ENCODE data around the gene COL25A1.

Gene COL25A1

DNA sequence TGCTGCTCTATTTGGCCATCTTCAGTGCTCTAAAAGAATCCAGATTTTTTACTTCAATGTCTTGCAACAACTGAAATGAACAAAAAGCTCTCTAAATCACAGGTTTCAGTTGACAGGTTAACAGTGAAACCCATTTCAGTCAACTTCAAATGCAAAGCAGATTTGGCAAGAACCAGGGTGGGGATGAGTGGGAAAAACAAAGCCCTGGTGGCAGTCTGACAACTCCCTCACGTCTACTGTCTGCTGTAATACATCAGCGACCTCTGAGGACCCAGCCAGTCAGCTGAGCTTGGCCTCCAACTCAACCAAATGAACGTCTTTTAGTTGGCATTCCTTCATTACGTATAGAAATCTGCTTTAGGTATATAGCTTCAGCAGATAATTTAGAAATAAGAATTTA, 95.8 kb downstream of the COL25A1 start:
- no peak overlapping the region for H3K27ac ChIP-seq
- TF ChIP-seq ZFX (IDR thresholded peaks at IDR 0.05), result no peak
- TF ChIP-seq, protein P1, sequence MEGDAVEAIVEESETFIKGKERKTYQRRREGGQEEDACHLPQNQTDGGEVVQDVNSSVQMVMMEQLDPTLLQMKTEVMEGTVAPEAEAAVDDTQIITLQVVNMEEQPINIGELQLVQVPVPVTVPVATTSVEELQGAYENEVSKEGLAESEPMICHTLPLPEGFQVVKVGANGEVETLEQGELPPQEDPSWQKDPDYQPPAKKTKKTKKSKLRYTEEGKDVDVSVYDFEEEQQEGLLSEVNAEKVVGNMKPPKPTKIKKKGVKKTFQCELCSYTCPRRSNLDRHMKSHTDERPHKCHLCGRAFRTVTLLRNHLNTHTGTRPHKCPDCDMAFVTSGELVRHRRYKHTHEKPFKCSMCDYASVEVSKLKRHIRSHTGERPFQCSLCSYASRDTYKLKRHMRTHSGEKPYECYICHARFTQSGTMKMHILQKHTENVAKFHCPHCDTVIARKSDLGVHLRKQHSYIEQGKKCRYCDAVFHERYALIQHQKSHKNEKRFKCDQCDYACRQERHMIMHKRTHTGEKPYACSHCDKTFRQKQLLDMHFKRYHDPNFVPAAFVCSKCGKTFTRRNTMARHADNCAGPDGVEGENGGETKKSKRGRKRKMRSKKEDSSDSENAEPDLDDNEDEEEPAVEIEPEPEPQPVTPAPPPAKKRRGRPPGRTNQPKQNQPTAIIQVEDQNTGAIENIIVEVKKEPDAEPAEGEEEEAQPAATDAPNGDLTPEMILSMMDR (conservative IDR thresholded peaks at IDR 0.05), result no peak

DNA sequence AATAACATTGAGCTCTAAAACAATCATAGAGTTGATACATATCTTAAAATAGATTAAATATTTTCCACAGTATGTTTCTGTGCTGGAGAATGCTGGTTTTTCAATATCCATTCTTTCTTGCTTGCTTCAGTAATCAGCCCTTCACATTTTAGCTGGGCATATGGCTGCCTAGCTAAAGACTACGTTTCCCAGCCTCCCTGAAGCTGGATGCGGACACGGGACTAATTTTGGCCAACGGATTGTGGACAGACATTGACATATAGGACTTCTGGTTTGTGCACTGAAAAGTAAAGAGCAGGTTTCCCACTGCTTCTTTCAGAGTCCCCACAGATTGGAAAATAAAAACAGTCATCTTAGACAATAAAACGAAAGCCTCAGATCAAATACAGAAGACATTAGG, 97.3 kb downstream of the COL25A1 start:
- TF ChIP-seq, protein P1 (conservative IDR thresholded peaks at IDR 0.05), result no peak
- no peak for TF ChIP-seq ZFX (IDR thresholded peaks at IDR 0.05)
- no peak overlapping the region for H3K27ac ChIP-seq

DNA sequence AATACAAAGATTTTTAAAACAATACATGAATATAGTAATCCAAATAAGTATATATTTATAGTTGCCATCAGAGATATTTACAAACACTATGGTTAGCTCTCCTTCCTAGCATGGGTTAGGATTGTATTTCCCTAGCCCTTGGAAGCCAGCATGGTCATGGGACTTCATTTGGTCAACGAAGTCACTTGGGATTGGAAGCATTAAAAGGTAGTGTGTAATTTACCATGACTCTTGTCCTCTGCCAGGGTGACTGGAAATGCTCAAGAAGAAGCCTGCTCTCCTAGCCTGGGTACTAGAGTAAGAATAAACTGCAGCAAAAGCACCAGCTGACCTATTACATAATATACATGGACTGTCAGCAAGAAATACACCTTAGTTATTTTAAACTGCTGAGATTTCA, 102.9 kb downstream of the COL25A1 start:
- TF ChIP-seq ZFX (IDR thresholded peaks at IDR 0.05), result no peak
- TF ChIP-seq, protein P1 (conservative IDR thresholded peaks at IDR 0.05), result no peak
- no peak overlapping the region for H3K27ac ChIP-seq

DNA sequence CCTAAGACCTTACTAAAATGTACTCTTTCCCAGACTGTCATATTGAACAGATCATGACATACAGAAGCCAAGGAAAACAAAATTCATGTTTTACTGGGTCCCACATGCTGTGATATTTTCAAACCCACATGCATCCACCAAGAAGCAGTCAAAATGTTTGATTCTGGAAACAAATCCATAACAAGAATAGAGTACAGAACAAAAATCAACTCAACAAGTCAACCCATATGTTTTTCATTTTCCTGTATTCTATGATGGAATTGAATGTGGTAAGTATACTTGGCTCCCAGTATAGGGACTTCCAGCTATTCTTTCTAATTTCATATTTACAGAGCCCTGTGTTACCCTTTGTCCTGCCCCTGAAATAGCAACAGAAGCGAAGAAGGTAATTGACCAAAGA, 106.8 kb downstream of the COL25A1 start:
- H3K27ac ChIP-seq, result no peak overlapping the region
- TF ChIP-seq, protein P1 (conservative IDR thresholded peaks at IDR 0.05), result no peak
- TF ChIP-seq ZFX (IDR thresholded peaks at IDR 0.05), result no peak

GRCh38 chr4:109191216-109191615, 111.2 kb downstream of the COL25A1 start:
- TF ChIP-seq, protein P1 (conservative IDR thresholded peaks at IDR 0.05), result no peak
- no peak for TF ChIP-seq ZFX (IDR thresholded peaks at IDR 0.05)
- H3K27ac ChIP-seq, result no peak overlapping the region

GRCh38 chr4:109186458-109186945, 116.0 kb downstream of the COL25A1 start:
- TF ChIP-seq ZFX (IDR thresholded peaks at IDR 0.05), result no peak
- TF ChIP-seq, protein P1 (conservative IDR thresholded peaks at IDR 0.05), result no peak
- H3K27ac ChIP-seq, result no peak overlapping the region

DNA sequence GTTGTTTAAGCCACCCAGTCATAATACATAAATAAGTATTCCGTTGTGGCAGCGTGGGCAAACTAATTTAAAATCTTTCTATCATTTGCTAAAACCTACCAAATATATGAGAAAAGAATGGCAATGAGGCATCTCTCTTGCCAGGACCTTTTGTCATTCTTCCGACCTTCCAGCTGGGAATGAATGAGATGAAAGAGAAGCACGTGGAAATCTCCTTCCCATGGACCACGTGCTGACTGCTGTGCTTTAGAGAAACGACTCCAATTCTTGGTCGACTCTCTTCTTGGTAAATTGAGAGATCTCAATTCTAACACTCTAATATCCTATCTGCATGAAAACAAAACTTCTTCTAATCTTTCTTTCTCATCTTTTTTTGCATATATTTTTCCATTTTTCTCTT, 116.5 kb downstream of the COL25A1 start:
- no peak overlapping the region for H3K27ac ChIP-seq
- no peak for TF ChIP-seq ZFX (IDR thresholded peaks at IDR 0.05)
- TF ChIP-seq, protein P1 (conservative IDR thresholded peaks at IDR 0.05), result no peak
